ENCODE results near the gene DCLK2.

GRCh38 chr4:150253965-150254630, 175.9 kb downstream of the DCLK2 start:
- TF ChIP-seq YY1 (tag by site-specific recombination; IDR thresholded peaks at IDR 0.05) (no peak), ZNF146 (tag by site-specific recombination; IDR thresholded peaks at IDR 0.05) (no peak), SETDB1 (IDR thresholded peaks at IDR 0.05; ENCODE audit: insufficient read length, low read length) (no peak), ZNF24 (tag by site-specific recombination; IDR thresholded peaks at IDR 0.05) (no peak), HIC1 (tag by site-specific recombination; IDR thresholded peaks at IDR 0.05) (no peak), CTCF (tag by site-specific recombination; IDR thresholded peaks at IDR 0.05) (no peak), REST (tag by site-specific recombination; IDR thresholded peaks at IDR 0.05) (no peak)
